GM21723 (cell line): ENCODE data around the gene SPECC1L.

Experiments used
- ATAC-seq: cut with Tn5 transposase; IDR thresholded peaks from one replicate; pipeline ENCODE4 v1.9.1; 2021; ENCODE audit warnings: mild to moderate bottlenecking, moderate library complexity; ENCODE audit not compliant: unreplicated experiment

SPECC1L gene

DNA sequence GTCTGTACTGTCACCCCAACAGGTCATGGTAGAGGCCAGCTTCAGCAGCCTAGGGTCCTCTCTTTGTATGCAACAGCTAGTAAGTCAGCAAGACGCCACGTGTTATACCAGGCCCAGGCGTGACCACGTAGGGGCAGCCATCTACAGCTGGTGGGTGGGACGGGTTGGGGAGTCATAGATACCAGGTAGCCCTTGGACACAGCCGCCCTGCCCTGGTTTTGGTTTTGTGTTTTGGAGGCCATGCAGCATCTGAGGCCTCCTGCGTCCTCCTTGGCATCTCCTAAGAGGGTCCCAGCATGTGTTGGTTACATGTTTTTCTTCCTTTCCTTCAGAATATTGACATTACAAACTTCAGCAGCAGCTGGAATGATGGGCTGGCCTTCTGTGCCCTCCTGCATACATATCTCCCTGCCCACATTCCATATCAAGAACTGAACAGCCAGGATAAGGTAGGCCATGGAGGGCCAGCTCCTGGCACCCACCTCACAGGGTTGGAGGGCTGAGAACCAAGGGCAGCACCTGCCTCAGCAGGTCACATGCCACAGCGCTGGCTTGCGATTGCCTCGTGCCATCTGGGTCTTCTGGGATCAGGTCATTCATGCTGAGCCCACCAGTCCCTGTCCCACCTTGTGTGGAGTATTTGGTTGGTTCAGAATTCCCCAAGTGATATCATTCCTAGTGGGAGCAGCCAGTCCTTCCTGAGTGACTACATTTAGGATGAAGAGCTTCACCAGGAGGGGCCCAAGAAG, 140.8 kb downstream of the SPECC1L start:
- no peak for ATAC-seq

DNA sequence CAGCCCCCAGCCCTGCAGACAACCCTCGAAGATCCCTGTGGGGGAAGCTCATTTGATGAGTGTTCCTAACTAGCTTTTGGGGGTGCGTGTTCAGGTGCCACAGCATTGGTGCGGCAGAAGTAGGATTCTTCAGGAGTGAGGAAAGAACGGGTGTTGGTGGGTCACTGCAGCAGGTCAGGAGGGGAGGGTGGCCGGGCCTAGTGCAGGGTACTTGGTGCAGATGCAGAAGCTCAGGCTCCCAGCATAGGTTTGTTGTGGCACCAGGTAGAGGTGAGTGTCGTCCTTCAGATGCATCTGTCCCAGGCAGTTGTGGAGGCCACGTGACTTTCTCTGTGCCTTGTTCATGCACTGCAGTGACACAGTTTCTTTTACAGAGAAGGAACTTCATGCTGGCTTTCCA, 141.6 kb downstream of the SPECC1L start:
- ATAC-seq: no peak

DNA sequence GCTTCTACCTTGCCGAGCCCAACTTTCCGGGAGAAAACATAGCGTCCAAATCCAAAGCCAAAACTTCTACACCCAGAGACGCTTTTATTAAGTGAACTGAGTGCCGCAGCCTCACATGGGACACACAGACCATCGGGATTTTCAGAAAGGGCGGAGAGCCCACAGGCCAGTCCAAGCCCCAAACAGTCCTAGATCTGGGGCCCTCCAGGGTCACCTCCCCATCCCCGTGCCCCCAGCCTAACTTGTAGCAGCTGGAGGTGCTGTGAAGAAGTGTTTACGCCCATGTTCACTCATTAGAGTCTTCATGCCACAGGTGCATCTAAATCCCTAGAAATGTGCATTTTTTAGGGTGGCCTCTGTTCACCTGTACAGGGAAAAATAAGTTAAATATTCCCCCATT, 142.6 kb downstream of the SPECC1L start:
- no peak for ATAC-seq

DNA sequence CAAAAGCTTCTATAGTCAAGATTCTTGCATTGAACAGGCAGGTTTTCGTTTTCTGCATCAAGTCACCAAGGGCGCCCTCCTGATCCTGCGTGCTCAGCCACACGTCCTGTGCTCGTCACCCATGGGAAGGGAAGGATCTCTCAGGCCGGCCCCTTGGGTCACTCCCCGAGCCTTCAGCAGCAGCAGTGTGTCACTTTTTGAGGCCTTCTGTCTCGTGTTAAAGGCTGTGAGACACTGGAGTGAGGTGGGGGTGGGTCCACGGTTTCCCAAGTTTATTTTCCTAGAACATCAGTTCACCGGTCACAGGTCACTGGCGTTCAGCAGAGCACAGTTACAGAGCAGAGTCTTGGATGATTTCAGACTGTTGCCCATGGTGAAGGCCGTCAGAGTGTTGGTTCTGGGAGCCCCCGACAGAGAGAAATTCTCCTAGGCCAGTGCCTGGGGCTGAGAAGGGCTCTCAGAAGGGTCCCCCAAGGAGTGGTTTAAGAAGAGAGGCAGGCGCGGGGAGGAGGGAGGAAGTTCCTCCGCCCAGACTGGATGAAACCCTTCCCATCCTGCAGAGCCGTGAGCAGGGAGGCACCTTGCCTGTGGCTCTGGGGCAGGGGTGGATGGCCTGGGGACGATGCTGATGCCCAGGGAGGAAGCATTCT, 143.2 kb downstream of the SPECC1L start:
- ATAC-seq: no peak

DNA sequence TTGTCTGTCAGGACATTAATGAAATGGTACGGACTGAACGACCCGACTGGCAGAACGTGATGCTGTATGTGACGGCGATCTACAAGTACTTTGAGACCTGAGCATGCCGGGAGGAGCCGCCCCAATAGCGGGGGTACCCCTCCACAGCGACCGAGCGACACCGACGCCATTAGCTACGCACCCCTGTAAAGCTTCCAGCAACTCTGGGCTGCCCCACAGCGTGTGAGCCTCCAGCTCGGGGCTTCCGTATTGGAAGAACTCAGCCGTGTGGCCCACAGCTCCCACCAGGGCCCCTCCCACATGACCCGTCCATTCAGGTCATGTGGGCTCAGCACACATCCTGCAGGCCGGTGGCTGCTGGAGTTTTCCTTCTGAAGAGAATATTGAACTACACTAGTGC, 143.9 kb downstream of the SPECC1L start:
- ATAC-seq: no peak

DNA sequence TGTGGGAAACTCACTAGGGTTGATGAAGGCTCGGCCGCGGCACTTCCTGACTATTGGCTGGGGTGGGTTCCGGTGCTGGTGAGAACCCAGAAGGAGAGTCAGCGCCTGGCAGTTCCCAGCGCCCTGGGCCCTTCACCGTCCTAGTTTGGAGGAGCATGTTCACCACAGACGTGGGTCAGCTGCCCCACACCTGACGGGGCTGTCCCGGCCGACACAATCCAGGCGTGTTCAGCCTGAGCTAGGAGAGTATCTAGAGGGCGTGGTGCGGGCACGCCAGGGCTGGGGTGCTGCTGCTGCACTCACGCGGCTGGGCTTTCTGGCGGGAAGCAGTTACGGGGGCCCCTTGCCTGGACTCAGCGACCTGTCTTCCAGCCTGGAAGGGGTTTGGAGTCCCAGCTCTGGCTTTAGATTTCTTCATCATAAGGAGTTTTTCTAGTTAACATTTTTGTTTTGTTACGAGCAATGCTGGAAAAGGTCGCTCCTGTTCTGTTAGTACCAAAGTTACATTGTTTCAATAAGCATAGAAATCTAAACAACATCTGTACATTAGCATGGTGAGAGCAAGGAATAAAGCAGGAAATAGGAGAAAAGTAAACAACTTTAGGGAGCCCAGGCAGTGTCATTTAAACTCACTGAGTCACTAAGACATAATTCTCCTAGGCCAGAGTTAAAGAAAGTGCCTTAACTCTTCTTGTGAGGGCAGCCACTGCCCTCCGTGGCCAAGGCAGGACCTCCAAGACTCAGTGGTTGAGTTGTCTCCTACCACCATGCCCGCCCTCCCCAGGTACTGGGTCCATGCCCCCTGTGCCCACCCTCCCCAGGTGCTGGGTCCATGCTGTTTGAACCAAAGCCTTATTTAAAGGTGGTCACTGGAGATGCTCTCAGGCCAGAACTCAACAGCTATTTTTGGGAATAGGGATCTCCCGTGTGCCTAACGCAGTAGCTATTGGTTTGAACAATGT, 144.6 kb downstream of the SPECC1L start:
- ATAC-seq: no peak

DNA sequence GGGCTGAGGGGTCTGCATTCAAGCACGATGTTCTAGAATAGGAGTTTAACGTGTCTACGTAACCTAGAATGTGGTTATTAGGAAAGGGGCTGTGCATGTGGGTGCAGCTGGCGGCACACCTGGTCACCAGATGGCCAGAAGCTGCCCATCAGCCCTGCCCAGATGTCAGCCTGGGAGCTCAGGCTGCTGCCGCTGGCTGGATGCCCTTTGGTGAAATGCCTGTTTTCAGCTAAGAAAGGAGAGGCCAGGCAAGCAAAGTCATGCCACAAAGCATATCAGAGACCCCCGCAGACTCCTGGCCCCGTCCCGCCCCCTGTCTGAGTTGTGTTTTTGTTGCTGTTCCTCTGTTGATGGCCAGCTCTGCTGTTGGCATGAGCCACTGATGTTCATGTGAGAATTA, 145.5 kb downstream of the SPECC1L start:
- ATAC-seq: no peak

DNA sequence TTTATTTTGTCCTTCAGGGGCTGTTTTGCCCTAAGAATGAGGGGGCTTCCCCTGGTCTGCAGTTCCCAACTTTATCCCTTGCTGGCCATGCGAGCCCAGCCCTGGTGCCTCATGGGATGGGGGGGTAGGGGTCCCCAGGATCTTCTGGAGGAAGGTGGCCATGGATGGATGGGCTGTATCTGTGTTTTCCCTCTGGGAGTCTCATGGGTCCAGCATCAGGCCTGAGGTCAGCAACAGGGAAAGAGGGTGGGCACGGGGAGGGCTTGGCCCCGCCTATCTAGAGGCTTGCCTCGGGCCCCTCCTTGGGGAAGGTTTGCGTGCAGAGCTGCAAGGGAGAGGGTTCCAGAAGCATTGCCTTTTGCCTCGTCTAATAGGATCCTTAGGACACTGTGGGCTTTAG, 146.0 kb downstream of the SPECC1L start:
- no peak for ATAC-seq

DNA sequence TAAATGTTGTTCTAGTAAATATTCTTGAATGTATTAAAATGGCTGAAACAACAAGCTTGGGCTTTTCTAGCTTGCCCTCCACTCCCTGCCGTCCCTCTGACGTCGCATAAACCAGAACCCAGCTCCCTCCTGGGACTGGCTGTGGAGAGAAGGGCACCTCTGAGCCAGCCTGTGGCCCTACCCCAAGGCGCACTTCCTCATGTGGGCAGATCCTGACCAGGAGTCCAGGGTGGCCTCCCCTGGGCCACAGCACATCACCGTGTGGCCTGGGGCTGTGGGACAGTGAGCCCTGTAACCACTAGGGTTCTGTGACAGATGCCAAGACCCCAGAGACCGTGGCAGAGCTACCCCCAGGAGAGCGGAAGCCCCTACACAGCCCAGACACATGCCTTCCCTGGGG, 146.6 kb downstream of the SPECC1L start:
- ATAC-seq: no peak

DNA sequence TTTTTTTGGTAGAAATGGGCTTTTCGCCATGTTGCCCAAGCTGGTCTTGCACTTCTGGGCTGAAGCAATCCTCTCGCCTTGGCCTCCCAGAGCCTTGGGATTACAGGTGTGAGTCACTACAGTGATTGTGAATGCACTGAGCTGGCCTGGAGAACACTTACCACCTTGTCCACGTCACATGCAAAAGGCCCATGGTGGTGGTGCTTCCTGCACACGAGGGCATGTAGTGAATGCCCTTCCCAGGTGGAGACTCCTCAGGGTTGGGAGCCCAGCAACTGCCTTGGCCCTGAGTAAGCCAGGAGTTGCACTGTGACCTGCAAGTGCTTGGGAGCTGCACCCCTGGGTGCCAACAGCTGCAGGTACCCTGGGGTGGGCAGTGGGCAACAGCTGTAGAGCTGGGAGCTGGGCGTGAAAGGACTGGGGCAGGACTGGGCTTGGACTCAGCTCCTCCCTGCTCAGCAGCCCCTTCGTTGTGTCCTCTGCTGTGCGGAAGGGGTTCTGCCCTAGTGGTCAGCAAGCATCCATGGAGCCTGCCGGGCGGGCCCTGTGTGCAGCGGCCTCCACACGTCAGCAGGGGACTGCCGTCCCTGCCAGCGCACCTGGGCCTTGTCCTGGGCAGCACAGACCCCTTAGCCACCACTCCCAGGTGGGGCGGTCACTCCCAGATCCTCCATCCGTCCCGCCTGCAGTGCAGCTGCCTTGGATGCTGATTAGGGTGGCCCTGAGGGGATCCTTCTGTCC, 147.4 kb downstream of the SPECC1L start:
- no peak for ATAC-seq

DNA sequence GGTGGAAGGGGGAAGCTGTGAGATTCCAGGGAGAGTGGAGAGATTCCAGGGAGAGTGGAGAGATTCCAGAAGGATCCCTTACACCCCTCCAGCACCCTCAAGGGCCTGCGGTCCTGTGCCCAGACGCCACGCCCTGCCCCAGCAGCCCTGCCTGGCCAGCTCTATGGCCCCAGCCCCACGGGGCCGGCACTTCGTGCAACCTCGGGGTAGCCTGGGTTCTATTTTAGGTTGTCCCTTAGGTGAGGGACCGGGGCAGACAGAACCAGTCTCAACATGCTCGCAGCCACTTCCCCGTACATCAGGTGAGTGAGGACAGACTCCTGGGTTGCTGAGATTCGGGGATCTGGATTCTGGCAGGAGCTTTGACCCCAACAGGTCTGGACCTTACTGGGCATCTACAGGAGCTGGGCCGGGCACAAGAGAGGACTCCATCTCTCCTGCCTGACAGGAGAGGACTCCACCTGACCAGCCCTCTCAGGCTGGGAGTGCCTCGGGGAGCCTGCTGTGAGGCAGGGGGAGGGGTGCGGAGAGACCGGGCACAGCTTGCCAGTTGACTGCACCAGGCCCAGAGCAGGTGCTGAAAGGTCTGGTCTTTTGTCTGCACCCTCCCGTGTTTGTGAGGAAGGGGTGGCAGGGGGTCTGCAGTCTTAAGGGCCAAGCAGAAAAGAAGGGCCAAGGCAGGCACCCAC, 148.3 kb downstream of the SPECC1L start:
- no peak for ATAC-seq

DNA sequence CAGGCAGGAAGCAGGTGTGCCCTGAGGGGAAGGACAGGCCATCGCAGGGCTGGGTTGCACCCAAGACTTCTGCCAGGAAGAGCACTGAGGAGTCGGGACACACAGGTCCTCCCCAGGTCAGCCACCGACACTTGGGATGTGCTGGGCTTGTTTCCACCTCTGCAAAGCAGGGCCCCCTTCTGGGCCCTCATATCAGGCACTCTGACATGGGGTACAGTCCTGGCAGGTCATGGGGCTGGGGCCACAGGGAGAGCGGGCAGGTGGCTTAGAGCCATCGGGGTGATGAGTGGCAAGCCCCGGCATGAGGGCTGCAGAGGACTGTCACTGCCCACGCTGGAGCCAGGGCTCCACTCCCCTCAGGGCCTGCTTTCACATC, 148.8 kb downstream of the SPECC1L start:
- no peak for ATAC-seq

DNA sequence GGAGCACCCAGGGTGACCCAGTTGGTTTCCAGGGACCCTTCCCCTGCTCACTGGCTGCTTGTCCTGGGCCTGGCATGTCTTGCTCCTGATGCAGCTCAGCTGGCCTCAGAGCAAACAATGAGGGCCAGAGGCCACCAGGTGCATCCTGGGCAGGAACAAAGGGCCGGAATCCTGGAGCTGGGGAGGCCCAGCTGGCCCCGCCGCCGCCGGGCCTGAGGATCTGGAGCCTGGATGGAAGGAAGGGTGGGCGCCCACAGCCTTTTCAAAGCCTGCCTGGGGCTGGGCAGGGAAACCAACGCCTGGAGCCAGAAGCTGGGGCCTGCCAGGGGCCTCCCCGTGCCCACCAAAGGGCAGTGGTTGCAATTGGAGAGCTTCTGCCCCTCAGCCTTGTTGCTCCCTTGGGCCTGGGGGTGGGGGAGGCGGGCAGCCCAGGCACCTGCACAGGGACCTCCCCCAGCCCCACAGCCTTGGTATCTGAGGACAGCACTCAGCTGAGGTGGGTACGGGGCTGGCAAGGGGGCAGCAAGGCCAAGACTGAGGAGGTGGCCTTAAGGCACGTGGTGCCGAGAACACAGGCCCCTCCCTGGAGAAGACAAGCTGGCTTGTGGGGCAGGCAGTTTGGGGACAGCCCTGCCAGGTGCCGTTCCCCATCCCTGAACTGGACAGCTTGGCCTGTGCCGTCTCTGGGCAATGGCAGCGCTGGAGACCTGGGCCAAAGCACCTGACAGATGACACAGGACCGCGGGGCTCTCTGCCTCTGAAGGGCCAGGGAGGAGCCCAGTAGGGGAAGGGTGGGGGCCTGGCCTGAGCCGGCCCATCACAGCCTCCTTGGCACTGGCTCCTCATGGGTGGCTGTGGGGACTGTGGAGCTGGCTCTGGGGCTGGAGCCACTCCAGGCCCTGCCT, 149.7 kb downstream of the SPECC1L start:
- ATAC-seq: no peak

DNA sequence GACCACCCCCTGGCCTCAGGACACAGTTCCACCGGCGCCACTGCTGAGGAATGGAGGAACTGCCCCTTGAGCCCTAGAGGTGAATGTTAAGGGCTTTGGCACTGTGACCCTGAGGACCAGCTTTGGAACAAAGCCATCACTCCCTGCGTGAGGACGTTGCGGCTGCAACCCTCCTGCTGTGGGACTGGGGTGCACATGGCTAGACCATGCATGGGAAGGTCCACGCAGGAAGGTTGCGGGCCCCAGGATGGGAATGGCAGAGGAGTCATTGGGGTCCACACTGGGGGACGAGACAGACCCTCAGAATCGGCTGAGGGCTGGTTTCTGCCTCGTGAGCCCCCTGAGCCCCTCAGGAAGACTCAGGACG, 150.3 kb downstream of the SPECC1L start:
- ATAC-seq: no peak

DNA sequence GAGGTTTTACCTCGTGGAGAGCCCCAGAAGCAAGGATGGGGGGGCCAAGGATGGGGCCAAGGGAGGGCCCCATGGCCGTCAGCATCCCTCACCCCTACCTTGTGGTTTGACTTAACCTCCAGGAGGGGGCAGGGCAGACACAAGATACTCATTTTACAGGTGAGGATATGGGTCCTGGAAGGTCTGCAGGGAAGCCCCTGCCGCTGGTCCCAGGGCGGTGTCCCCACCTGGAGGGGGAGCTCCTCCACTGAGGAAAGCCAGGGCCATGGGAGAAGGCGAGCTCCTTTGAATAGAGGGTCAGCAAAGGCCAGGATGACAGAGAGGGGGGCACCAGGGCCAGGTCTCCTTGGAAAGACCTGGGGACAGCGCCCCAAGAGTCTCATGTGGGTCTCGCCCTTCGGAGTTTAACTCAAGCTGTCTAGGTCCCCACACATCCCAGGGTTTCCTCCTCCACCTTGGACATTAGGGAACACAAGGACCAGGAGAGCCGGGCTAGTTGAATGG, 150.8 kb downstream of the SPECC1L start:
- no peak for ATAC-seq

DNA sequence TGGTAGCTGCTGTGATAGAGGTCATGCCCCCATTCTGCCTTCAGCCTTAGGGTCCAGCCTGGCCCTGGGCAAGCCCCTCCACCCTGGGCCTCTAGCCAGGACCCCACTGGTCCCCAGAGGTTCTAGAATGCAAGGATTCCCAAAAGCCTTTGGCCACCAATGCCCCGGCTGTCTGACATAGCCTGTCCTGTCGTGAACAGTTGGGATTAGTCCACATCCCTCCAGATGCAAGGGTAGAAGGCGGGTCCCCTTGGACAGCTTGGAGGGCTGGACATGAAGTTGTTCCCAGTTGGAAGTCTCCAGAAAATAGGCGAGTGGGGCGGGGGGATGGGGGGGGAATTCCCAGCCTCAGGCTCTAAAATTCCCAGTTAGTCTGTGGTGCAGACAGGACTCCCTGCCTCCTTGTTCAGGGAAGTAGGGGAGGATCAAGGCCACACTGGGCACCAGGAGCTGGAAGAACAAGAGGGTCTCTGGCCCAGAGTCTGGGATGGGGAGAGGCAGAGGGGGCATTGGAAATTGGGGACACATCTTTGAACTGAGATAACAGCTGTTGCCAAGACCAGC, 151.6 kb downstream of the SPECC1L start:
- no peak for ATAC-seq

DNA sequence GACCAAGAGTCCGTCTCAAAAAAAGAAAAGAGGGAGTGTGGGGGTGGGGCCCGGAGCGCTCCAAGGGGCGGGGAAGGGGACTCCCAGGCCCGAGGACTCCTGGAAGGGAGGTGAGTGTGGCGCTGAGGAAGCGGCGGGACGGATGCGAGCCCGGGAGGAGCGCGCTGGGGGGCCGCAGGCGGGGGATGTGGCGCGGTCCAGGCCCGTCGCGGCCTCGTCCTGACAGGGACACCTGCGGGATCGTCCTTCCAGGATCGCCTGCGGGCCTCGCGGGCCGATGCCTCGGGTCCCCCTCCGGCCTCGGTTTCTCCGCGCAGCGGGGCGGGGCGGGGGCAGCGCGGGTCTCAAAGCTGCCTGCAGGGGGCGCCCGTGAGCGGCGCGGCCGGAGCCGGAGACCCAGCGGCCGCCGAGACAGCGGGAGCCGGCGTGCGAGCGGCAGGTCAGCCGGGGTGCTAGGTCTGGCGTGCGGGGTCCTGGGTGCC, 152.9 kb downstream of the SPECC1L start:
- no peak for ATAC-seq

DNA sequence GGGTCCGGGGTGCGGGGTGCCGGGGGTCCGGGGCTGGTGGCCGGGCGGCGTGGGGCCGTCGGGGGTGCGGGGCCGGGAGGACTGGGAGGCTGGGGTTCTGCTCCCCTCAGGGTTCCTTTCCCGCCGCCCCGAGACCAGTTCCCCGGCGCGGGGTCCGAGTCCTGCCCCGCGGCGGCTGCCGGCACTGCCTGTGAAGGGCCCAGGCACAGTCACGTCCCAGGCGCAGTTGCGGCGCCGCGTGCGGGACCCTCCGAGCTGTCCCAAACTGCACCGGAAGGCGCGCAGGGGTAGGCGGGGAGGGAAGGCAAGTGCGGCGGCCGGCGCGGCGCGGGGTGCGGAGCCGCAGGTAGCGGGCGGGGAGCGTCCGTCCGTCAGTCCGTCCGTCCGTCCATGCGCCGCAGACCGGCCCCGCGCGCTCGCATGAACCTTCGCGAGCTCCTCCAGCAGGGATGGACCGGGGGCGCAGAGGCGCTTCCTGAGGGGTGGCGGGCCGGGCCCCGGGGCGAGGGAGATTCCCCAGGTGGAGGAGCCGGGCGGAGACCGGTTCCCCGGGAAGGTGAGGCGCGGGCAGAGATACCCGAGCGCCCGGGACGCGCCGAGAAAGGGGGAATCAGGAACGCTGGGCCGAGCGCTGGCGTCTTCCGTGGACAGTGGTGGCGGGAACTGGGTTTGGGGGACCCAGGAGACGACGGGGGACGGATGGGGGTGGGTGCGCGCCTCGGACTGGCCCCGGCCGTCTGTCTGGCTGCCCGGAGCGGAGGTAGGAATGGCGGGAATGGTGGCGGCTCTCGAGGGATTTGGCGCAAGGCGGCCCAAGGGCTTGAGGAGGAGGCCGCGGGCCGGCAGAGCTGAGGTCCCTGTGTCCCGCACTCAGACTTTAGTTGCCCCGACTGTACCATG, 153.6 kb downstream of the SPECC1L start:
- ATAC-seq: no peak
